Prostate gland (tissue), 2 donors: ENCODE data around the gene RYR3. TPM values are rescaled to one million over a fixed set of nuclear protein-coding genes. Genes with fewer than 3 reads are reported as not detected.

Source experiments
- DNase-seq: peaks from one replicate; pipeline ENCODE4 v3.0.0-alpha.2; 2019; ENCODE audit warnings: low spot score
- H3K27ac ChIP-seq, 2 donors: fragments of 200-600 bp; sonication (generic); 2 replicates each; pipeline ENCODE4 v1.5.1; 2017 to 2019
- H3K27me3 ChIP-seq: fragments of 200-600 bp; sonication (generic); replicated peaks from 2 replicates; pipeline ENCODE4 v1.5.1; 2019; ENCODE audit not compliant: insufficient read depth
- H3K36me3 ChIP-seq, 2 donors: fragments of 200-600 bp; sonication (generic); 1 replicate in 1 of 2; 2 replicates in 1 of 2; pipeline versions ENCODE4 v1.5.1 to v1.8.1; 2017 to 2019
- H3K4me1 ChIP-seq: fragments of 200-600 bp; sonication (generic); replicated peaks from 2 replicates; pipeline ENCODE4 v1.5.1; 2019
- H3K4me3 ChIP-seq, 2 donors: fragments of 200-600 bp; sonication (generic); 2 replicates each; pipeline ENCODE4 v1.5.1; 2017 to 2019
- H3K9me3 ChIP-seq: fragments of 200-600 bp; sonication (generic); 2 replicates; pipeline ENCODE4 v1.5.1; 2017
- POLR2A ChIP-seq: fragments of 450-650 bp; IDR thresholded peaks from one replicate; pipeline ENCODE4 v1.6.1; 2016; ENCODE audit warnings: antibody characterized with exemption, mild to moderate bottlenecking
- POLR2AphosphoS5 ChIP-seq: sonication (generic); formaldehyde crosslinking; IDR thresholded peaks from one replicate; pipeline ENCODE4 v1.6.1; 2017; ENCODE audit warnings: antibody characterized with exemption
- WGBS: methylation state at CpG from one replicate; pipeline ENCODE4 v1.1.5; 2018; 5-methylcytosine and 5-hydroxymethylcytosine counted together
- intact Hi-C: fragments of 100-400 bp; cut with DNase I; formaldehyde crosslinking; loops from one replicate; pipeline ENCODE4 v1.14.2; 2022
- total RNA-seq, 2 donors: library from RNA; depleted of rRNA; stranded (reverse); fragments of >200 nt; gene quantifications; one replicate each; pipeline ENCODE4 v1.1.0, GENCODE V29; 2016
- TF ChIP-seq, protein P1 (sequence below), 4 experiments: fragments of 200-600 bp in 2 of 4; fragments of 450-650 bp in 2 of 4; sonication (generic) in 2 of 4; IDR thresholded peaks; 1 replicate in 3 of 4; 2 replicates in 1 of 4; pipeline ENCODE4 v1.5.1; 2016 to 2019; ENCODE audit warnings: antibody characterized with exemption in 4 of 4, mild to moderate bottlenecking in 2 of 4, moderate library complexity in 2 of 4

Gene RYR3
- total RNA-seq, 2 donors from 2014 or later, result 0.41 to 2.3 TPM

DNA sequence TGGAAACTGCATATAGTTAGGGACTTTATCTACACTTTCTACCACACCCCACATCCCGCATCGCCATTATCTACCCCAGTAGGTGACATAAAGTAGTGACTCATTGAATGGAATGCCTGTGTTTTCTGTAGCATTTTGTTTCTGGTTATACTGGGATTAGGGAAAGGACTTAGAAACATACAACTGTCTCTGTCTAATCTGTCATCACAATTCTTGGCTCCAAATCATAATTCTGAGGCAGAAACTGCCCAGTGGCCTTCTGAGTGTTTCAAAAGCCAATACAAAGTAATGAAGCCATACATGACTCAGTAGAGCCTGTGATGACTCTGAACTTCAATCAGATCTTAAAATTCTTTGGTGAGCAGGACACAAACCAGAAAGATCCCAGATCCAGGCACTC lies 541.8 kb downstream of the RYR3 start:
- no peak for DNase-seq
- intact Hi-C loops, result no loop called here
- TF ChIP-seq POLR2AphosphoS5 (no peak), POLR2A (no peak)
- TF ChIP-seq, protein P1, sequence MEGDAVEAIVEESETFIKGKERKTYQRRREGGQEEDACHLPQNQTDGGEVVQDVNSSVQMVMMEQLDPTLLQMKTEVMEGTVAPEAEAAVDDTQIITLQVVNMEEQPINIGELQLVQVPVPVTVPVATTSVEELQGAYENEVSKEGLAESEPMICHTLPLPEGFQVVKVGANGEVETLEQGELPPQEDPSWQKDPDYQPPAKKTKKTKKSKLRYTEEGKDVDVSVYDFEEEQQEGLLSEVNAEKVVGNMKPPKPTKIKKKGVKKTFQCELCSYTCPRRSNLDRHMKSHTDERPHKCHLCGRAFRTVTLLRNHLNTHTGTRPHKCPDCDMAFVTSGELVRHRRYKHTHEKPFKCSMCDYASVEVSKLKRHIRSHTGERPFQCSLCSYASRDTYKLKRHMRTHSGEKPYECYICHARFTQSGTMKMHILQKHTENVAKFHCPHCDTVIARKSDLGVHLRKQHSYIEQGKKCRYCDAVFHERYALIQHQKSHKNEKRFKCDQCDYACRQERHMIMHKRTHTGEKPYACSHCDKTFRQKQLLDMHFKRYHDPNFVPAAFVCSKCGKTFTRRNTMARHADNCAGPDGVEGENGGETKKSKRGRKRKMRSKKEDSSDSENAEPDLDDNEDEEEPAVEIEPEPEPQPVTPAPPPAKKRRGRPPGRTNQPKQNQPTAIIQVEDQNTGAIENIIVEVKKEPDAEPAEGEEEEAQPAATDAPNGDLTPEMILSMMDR (IDR thresholded peaks at IDR 0.05), result no peak
- Histone ChIP-seq H3K27me3 (no peaks in the 10 kb centered on the region), H3K4me3 (no peak overlapping the region), H3K36me3 (no peaks in the 10 kb centered on the region), H3K9me3 (no peaks in the 10 kb centered on the region), H3K27ac (no peak overlapping the region), H3K4me1 (no peaks in the 10 kb centered on the region)
- WGBS, result 93% methylated on average over 2 of the region's 2 CpGs

DNA sequence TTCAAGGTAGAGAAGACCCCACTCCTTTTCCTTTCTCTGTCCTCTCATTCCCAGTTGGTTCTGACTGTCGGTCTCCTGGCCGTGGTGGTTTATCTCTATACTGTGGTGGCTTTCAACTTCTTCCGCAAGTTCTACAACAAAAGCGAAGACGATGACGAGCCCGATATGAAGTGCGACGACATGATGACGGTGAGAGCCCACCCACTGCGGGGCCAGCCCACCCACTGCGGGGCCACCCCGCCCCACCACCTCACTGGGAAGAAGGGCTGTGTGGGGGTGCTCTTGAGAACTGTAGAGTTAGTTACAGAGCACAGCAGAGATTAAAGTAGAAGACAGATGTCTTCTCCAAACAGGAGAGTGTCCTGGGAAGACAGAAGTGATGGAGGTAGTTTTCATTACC lies 547.0 kb downstream of the RYR3 start:
- H3K36me3 ChIP-seq, result no peaks in the 10 kb centered on the region
- no peak for DNase-seq
- no peaks in the 10 kb centered on the region for H3K9me3 ChIP-seq
- H3K4me1 ChIP-seq, result no peaks in the 10 kb centered on the region
- TF ChIP-seq POLR2AphosphoS5, result no peak
- TF ChIP-seq, protein P1 (IDR thresholded peaks at IDR 0.05), result no peak
- TF ChIP-seq POLR2A, result no peak
- H3K4me3 ChIP-seq, result no peak overlapping the region
- intact Hi-C loops, result no loop called here
- H3K27ac ChIP-seq, result no peak overlapping the region
- 94% methylated on average over 13 of the region's 13 CpGs for WGBS
- H3K27me3 ChIP-seq, result no peaks in the 10 kb centered on the region

- TF ChIP-seq POLR2AphosphoS5, result no peak
- DNase-seq, result no peak
- H3K27me3 ChIP-seq, result no peaks in the 10 kb centered on the region
- no peaks in the 10 kb centered on the region for H3K36me3 ChIP-seq
- no peak overlapping the region for H3K4me3 ChIP-seq
- WGBS, result 89% methylated on average over 6 of the region's 6 CpGs
- no peaks in the 10 kb centered on the region for H3K9me3 ChIP-seq
- intact Hi-C loops, result no loop called here
- H3K4me1 ChIP-seq, result no peaks in the 10 kb centered on the region
- no peak overlapping the region for H3K27ac ChIP-seq
These were observed 548.1 kb downstream of the RYR3 start for GRCh38 chr15:33858836-33859235.

DNA sequence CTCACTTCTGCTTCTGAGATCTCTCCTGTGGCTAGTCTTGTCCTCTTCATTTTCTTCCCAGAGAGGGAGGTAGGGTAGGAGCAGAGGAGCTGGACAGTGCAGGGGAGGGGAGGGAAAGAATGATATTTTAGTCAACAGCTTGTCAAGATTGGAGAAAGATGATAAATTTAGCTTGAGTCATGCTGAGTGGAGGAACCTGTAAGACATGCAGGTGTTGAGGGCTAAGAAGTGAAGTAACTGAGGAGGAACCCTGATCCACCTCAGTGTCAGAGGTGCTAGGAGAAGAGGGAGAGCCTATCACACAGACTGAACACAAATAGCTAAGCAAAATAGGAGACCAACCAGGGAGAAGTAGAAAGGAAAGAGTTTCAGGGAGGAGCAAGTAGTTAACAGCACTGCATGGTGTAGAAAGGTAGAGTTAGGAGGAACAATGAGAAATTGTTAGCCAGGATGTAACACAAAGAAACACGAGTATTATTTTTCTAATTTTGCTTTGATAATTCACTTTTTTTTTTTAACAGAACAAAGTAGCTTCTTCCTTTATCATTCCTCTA lies 549.3 kb downstream of the RYR3 start:
- Histone ChIP-seq H3K36me3 (no peaks in the 10 kb centered on the region), H3K4me3 (no peak overlapping the region), H3K27ac (no peak overlapping the region), H3K4me1 (no peaks in the 10 kb centered on the region), H3K9me3 (no peaks in the 10 kb centered on the region), H3K27me3 (no peaks in the 10 kb centered on the region)
- intact Hi-C loops, result no loop called here
- TF ChIP-seq POLR2AphosphoS5, result no peak
- TF ChIP-seq, protein P1 (IDR thresholded peaks at IDR 0.05), result no peak
- WGBS, result 61% methylated on average over 1 of the region's 1 CpG
- no peak for DNase-seq

- no peak for DNase-seq
- WGBS, result 97% methylated on average over 3 of the region's 3 CpGs
- TF ChIP-seq POLR2A (no peak), POLR2AphosphoS5 (no peak)
- TF ChIP-seq, protein P1 (IDR thresholded peaks at IDR 0.05), result no peak
- intact Hi-C loops, result no loop called here
- H3K4me3 ChIP-seq, result no peak overlapping the region
- no peak overlapping the region for H3K27ac ChIP-seq
- no peaks in the 10 kb centered on the region for H3K4me1 ChIP-seq
- no peaks in the 10 kb centered on the region for H3K27me3 ChIP-seq
- H3K9me3 ChIP-seq, result no peaks in the 10 kb centered on the region
- H3K36me3 ChIP-seq, result no peaks in the 10 kb centered on the region
These were observed 550.0 kb downstream of the RYR3 start for GRCh38 chr15:33860754-33861153.
